GM21526 (cell line): ENCODE data around the gene ADM5.

Experiments
- ATAC-seq: cut with Tn5 transposase; IDR thresholded peaks from one replicate; pipeline ENCODE4 v1.9.1; 2021; ENCODE audit warnings: moderate library complexity; ENCODE audit not compliant: unreplicated experiment, low FRiP score

ADM5 gene

GRCh38 chr19:49689133-49690078 lies at the start of gene ADM5:
ADM5 (plus strand) TSS chr19:49689594; CDS start chr19:49689838, 244 bp downstream.
- ATAC-seq = no peak

GRCh38 chr19:49640113-49640898 lies 49.1 kb upstream of the ADM5 start, which contains the start of gene RRAS:
RRAS (minus strand) TSS chr19:49640143; CDS start chr19:49640098, 45 bp downstream.
- ATAC-seq = peak; percentile 52

GRCh38 chr19:49641688-49642491 lies 47.5 kb upstream of the ADM5 start, which contains the start of gene SCAF1:
SCAF1 (plus strand) TSS chr19:49642209; CDS start chr19:49645027, 2,818 bp downstream.
- peak; percentile 47 for ATAC-seq

- ATAC-seq = no peak
These were observed 46.8 kb upstream of the ADM5 start for GRCh38 chr19:49642492-49643035.

GRCh38 chr19:49643466-49643865 lies 45.9 kb upstream of the ADM5 start:
- no peak for ATAC-seq

- no peak for ATAC-seq
These were observed 43.8 kb upstream of the ADM5 start for GRCh38 chr19:49645592-49645991.

GRCh38 chr19:49645995-49646394 lies 43.4 kb upstream of the ADM5 start:
- ATAC-seq = no peak

GRCh38 chr19:49646586-49646985 lies 42.8 kb upstream of the ADM5 start:
- no peak for ATAC-seq

GRCh38 chr19:49651029-49651819 lies 38.2 kb upstream of the ADM5 start:
- ATAC-seq = no peak

- ATAC-seq = no peak
These were observed 37.4 kb upstream of the ADM5 start for GRCh38 chr19:49651820-49652550.

- no peak for ATAC-seq
These were observed 36.6 kb upstream of the ADM5 start for GRCh38 chr19:49652551-49653465.

- no peak for ATAC-seq
These were observed 36.0 kb upstream of the ADM5 start for GRCh38 chr19:49653466-49653806.

GRCh38 chr19:49654581-49654980 lies 34.8 kb upstream of the ADM5 start:
- ATAC-seq = no peak

GRCh38 chr19:49655570-49656455 lies 33.6 kb upstream of the ADM5 start:
- ATAC-seq = no peak

GRCh38 chr19:49656456-49657109 lies 32.8 kb upstream of the ADM5 start:
- no peak for ATAC-seq

GRCh38 chr19:49657493-49658138 lies 31.8 kb upstream of the ADM5 start:
- no peak for ATAC-seq
